ENCODE data around the gene ARAP1. TPM values are rescaled to one million over a fixed set of nuclear protein-coding genes. Genes with fewer than 3 reads are reported as not detected.

ARAP1 gene
- total RNA-seq, 2 experiments from 2014 or later: 77.7 to 91.5 TPM

DNA sequence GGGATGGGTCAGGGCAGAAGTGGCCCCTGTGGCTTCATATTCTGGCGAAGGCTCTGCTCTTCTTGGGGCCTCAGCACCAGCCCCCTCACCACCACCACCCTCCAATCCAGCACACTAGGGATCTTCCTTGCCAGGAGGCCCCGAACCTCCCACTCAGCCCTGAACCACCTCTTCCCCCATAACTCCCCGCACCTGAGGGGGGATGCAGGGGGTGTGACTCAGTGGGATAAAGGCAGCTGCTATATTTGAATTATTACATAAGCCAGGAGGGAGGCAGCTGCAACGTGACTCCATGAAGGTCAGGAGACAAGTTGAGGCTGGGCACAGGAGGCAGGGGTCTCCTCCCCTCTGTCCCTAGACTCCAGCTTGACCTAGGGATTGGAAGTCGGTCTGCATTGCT is 72.3 kb downstream of the ARAP1 start:
- no peak overlapping the region for H3K4me3 Mint-ChIP-seq
- POLR2A ChIA-PET: no interaction called here
- peaks cover 24% of the 10 kb centered on the region for H3K27me3 Mint-ChIP-seq
- H3K4me1 Mint-ChIP-seq (ENCODE audit: low read depth): peaks cover 9% of the 10 kb centered on the region
- no peak for ATAC-seq
- no peaks in the 10 kb centered on the region for H3K36me3 Mint-ChIP-seq (ENCODE audit: low read depth)
- CTCF ChIA-PET: interaction anchor here (1.0 to 9.4 kb wide), 7 partner anchors 8 to 208 kb away, joined by 3 to 109 read pairs (median 3); no protein-coding TSS in a partner anchor
- no peak for DNase-seq
- TF ChIP-seq, protein P1, sequence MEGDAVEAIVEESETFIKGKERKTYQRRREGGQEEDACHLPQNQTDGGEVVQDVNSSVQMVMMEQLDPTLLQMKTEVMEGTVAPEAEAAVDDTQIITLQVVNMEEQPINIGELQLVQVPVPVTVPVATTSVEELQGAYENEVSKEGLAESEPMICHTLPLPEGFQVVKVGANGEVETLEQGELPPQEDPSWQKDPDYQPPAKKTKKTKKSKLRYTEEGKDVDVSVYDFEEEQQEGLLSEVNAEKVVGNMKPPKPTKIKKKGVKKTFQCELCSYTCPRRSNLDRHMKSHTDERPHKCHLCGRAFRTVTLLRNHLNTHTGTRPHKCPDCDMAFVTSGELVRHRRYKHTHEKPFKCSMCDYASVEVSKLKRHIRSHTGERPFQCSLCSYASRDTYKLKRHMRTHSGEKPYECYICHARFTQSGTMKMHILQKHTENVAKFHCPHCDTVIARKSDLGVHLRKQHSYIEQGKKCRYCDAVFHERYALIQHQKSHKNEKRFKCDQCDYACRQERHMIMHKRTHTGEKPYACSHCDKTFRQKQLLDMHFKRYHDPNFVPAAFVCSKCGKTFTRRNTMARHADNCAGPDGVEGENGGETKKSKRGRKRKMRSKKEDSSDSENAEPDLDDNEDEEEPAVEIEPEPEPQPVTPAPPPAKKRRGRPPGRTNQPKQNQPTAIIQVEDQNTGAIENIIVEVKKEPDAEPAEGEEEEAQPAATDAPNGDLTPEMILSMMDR (IDR thresholded peaks at IDR 0.05): no peak
- no peaks in the 10 kb centered on the region for H3K9me3 Mint-ChIP-seq
- H3K27ac Mint-ChIP-seq: no peak overlapping the region
- intact Hi-C loops (cut with micrococcal nuclease): loop anchor here (5.0 kb wide), 1 partner anchor 93 kb away; no protein-coding TSS in a partner anchor

DNA sequence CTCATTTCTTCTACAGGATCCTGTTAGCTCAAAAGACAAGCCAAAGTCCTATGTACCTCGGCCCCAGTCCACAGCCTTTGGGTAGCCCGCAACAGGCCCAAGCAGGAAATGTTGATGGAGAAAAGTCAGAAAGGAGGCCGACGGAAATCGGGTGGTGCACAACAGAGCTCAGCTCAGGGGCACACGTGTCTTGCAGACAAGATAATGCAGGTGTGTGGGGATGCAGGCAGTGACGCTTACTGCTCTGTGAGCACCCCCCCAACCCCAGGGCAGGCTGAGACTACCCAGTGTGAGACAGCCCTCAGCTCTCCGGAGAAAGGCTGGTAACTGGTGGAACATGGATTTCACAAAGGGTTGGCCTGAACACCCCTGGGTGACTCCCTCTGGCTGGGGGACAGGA is 73.7 kb downstream of the ARAP1 start:
- ChIA-PET POLR2A (interaction anchor here (0.6 to 3.0 kb wide), 3 partner anchors 11 to 203 kb away, joined by 3 to 16 read pairs (median 3); no protein-coding TSS in a partner anchor), CTCF (interaction anchor here (1.0 to 9.4 kb wide), 2 partner anchors 10 to 91 kb away, joined by 3 to 109 read pairs; no protein-coding TSS in a partner anchor)
- Mint-ChIP-seq H3K36me3 (ENCODE audit: low read depth) (no peaks in the 10 kb centered on the region), H3K4me1 (ENCODE audit: low read depth) (peaks cover 3% of the 10 kb centered on the region), H3K4me3 (no peak overlapping the region), H3K27ac (no peak overlapping the region), H3K27me3 (peaks cover 36% of the 10 kb centered on the region), H3K9me3 (no peaks in the 10 kb centered on the region)
- DNase-seq (no peak), ATAC-seq (no peak)
- TF ChIP-seq, protein P1 (IDR thresholded peaks at IDR 0.05): no peak
- intact Hi-C loops (cut with micrococcal nuclease): no loop called here

DNA sequence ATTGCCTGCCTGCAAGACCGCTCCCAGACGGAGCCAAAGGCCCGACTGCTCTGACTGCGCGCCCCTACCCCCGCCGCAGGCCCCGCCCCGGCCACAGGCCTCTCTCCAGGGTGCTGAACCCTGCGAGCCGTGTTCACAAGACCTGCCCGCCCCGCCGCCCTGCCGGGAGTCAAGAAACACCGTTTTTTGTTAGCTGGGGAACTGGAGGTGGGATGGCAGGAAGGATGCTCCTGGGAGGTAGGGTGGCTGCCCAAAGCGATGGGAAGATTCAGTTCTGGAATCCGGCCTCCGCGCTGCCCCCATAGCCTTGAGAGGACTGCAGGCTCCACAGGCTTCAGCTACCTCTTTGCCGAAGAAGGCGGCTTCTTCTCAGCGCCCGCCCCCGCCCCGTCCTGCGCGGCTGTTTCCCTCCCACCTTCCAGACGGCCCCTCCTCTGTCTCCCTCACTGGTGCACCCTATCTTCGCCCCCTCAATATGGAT is 75.3 kb downstream of the ARAP1 start:
- Mint-ChIP-seq H3K9me3 (no peaks in the 10 kb centered on the region), H3K36me3 (ENCODE audit: low read depth) (no peaks in the 10 kb centered on the region), H3K27ac (no peak overlapping the region), H3K4me3 (no peak overlapping the region), H3K27me3 (peaks cover 50% of the 10 kb centered on the region), H3K4me1 (ENCODE audit: low read depth) (peaks cover 3% of the 10 kb centered on the region)
- CTCF ChIA-PET: interaction anchor here (0.9 to 2.3 kb wide), 5 partner anchors 8 to 205 kb away, joined by 3 to 25 read pairs (median 4); partner anchors contain the start of gene STARD10
- intact Hi-C loops (cut with micrococcal nuclease): no loop called here
- TF ChIP-seq, protein P1 (IDR thresholded peaks at IDR 0.05): no peak
- POLR2A ChIA-PET: interaction anchor here (1.2 to 3.0 kb wide), 3 partner anchors 8 to 90 kb away, joined by 5 to 16 read pairs (median 6); no protein-coding TSS in a partner anchor
- ATAC-seq (peak; percentile 82), DNase-seq (peak; percentile 77)

DNA sequence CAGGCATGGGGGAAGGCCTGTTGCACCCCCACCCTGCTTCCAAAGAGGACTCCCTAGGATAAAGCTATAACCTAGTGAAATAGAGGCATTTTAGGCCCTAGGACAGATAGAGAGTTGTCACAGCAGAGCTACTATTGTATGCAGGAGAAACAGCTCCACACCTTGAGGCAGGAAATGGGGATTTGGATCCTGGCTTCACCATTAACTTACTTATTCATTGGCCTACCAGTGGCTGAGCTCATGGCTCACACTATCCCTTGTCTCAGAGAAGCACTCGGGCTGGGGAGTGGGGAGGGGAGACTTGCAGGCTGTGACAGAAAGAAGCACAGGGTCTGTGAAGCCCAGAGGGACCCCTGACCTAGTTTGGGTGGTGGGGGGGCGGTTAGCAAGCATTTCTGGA is 77.0 kb downstream of the ARAP1 start:
- DNase-seq (no peak), ATAC-seq (no peak)
- TF ChIP-seq, protein P1 (IDR thresholded peaks at IDR 0.05): no peak
- H3K9me3 Mint-ChIP-seq: no peaks in the 10 kb centered on the region
- intact Hi-C loops (cut with micrococcal nuclease): no loop called here
- H3K4me1 Mint-ChIP-seq (ENCODE audit: low read depth): peaks cover 3% of the 10 kb centered on the region
- H3K4me3 Mint-ChIP-seq: no peak overlapping the region
- no peaks in the 10 kb centered on the region for H3K36me3 Mint-ChIP-seq (ENCODE audit: low read depth)
- ChIA-PET CTCF (interaction anchor here (0.8 to 2.3 kb wide), 5 partner anchors 10 to 676 kb away, joined by 3 to 25 read pairs (median 7); no protein-coding TSS in a partner anchor), POLR2A (interaction anchor here (0.9 kb wide), 1 partner anchor 29 kb away, joined by 3 read pairs; no protein-coding TSS in a partner anchor)
- H3K27ac Mint-ChIP-seq: no peak overlapping the region
- peaks cover 65% of the 10 kb centered on the region for H3K27me3 Mint-ChIP-seq

Data from activated CD8-positive, alpha-beta T cell treated with anti-CD3 and anti-CD28 coated beads for 36 hours (primary cell).